Sigmoid colon (tissue), 7 donors: Measurements from ENCODE around the gene RLN3. TPM values are rescaled to one million over a fixed set of nuclear protein-coding genes. Genes with fewer than 3 reads are reported as not detected.
A peak's percentile ranks its signal among the peaks of the same experiment; 100 is the strongest.

Source experiments
- DNase-seq: peaks from one replicate; pipeline ENCODE4 v3.0.0-alpha.2; 2019
- H3K27ac ChIP-seq, 4 donors: fragments of 200-600 bp; sonication (generic); one replicate each; pipeline ENCODE4 v1.5.1; 2016 to 2019; ENCODE audit warnings: mild to moderate bottlenecking in 1 of 4
- H3K27me3 ChIP-seq, 3 donors: fragments of 200-600 bp; sonication (generic); one replicate each; pipeline ENCODE4 v1.5.1; 2019; ENCODE audit warnings: mild to moderate bottlenecking in 1 of 3
- H3K36me3 ChIP-seq, 4 donors: fragments of 200-600 bp; sonication (generic); one replicate each; pipeline ENCODE4 v1.5.1; 2016 to 2019
- H3K4me1 ChIP-seq, 4 donors: fragments of 200-600 bp; sonication (generic); one replicate each; pipeline ENCODE4 v1.5.1; 2017 to 2019
- H3K4me3 ChIP-seq, 4 donors: fragments of 200-600 bp; sonication (generic); one replicate each; pipeline ENCODE4 v1.5.1; 2017 to 2019; ENCODE audit warnings: mild to moderate bottlenecking in 2 of 4, moderate library complexity in 1 of 4
- H3K9me3 ChIP-seq, 4 donors: fragments of 200-600 bp in 3 of 4; sonication (generic) in 3 of 4; one replicate each; pipeline versions ENCODE4 v1.5.1 to v1.6.1; 2013 to 2019
- EP300 ChIP-seq, 4 donors: sonication (generic); formaldehyde crosslinking; IDR thresholded peaks; one replicate each; pipeline ENCODE4 v1.6.1; 2017; ENCODE audit warnings: antibody characterized with exemption in 4 of 4
- POLR2A ChIP-seq, 2 donors: fragments of 450-650 bp; IDR thresholded peaks; one replicate each; pipeline ENCODE4 v1.6.1; 2016; ENCODE audit warnings: antibody characterized with exemption in 2 of 2, mild to moderate bottlenecking in 2 of 2, moderate library complexity in 2 of 2
- POLR2AphosphoS5 ChIP-seq, 4 donors: sonication (generic); formaldehyde crosslinking; IDR thresholded peaks; one replicate each; pipeline ENCODE4 v1.6.1; 2017; ENCODE audit warnings: antibody characterized with exemption in 4 of 4
- WGBS, 2 donors: extraction: QIAGEN DNeasy Blood & Tissue Kit; methylation state at CpG; one replicate each; pipeline ENCODE4 v1.1.7; 2013; 5-methylcytosine and 5-hydroxymethylcytosine counted together
- intact Hi-C: fragments of 100-400 bp; cut with DNase I; formaldehyde crosslinking; loops from one replicate; pipeline ENCODE4 v1.15.1; 2023
- polyA plus RNA-seq, 3 donors: library from polyadenylated mRNA; stranded (reverse); fragments of 200-250 nt; gene quantifications; one replicate each; pipeline ENCODE4 v1.2.3, GENCODE V29; 2013
- total RNA-seq, 4 donors: library from RNA; depleted of rRNA; stranded (reverse); fragments of >200 nt; gene quantifications; one replicate each; pipeline ENCODE4 v1.1.0, GENCODE V29; 2016
- TF ChIP-seq, protein P1 (sequence below), 4 experiments: fragments of 450-650 bp in 3 of 4; fragments of 200-600 bp in 1 of 4; IDR thresholded peaks; one replicate each; pipeline ENCODE4 v1.5.1; 2016 to 2019; ENCODE audit warnings: antibody characterized with exemption in 4 of 4, mild to moderate bottlenecking in 3 of 4, moderate library complexity in 2 of 4
- donor health status: healthy with polysubstance abuse.
- donor health status: Bipolar disorder and iron deficiency.
- donor health status: healthy.

Gene RLN3
- total and polyA plus RNA-seq, 7 donors: 1.1 TPM; not detected in 6

DNA sequence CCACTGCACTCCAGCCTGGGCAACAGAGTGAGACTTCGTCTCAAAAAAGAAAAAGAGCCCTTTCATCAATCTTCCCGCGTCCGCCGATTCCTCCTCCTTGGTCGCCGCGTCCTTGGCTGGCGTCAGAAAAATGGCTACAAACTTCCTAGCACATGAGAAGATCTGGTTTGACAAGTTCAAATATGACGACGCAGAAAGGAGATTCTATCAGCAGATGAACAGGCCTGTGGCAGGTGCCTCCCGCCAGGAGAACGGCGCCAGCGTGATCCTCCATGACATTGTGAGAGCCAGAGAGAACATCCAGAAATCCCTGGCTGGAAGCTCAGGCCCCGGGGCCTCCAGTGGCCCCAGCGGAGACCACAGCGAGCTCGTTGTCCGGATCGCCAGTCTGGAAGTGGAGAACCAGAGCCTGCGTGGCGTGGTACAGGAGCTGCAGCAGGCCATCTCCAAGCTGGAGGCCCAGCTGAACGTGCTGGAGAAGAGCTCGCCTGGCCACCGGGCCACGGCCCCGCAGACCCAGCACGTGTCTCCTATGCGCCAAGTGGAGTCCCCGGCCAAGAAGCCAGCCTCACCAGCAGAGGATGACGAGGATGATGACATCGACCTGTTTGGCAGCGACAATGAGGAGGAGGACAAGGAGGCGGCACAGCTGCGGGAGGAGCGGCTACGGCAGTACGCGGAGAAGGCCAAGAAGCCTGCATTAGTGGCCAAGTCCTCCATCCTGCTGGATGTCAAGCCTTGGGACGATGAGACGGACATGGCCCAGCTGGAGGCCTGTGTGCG lies 42.5 kb downstream of the RLN3 start:
- intact Hi-C loops: no loop called here
- Histone ChIP-seq H3K27ac (no peak overlapping the region), H3K27me3 (no peaks in the 10 kb centered on the region), H3K36me3 (no peaks in the 10 kb centered on the region), H3K4me3 (no peak overlapping the region), H3K9me3 (no peaks in the 10 kb centered on the region), H3K4me1 (peaks cover 0 to 36% (median 34%) of the 10 kb centered on the region in 4 donors)
- DNase-seq: no peak
- TF ChIP-seq, protein P1, sequence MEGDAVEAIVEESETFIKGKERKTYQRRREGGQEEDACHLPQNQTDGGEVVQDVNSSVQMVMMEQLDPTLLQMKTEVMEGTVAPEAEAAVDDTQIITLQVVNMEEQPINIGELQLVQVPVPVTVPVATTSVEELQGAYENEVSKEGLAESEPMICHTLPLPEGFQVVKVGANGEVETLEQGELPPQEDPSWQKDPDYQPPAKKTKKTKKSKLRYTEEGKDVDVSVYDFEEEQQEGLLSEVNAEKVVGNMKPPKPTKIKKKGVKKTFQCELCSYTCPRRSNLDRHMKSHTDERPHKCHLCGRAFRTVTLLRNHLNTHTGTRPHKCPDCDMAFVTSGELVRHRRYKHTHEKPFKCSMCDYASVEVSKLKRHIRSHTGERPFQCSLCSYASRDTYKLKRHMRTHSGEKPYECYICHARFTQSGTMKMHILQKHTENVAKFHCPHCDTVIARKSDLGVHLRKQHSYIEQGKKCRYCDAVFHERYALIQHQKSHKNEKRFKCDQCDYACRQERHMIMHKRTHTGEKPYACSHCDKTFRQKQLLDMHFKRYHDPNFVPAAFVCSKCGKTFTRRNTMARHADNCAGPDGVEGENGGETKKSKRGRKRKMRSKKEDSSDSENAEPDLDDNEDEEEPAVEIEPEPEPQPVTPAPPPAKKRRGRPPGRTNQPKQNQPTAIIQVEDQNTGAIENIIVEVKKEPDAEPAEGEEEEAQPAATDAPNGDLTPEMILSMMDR (IDR thresholded peaks at IDR 0.05): no peak
- TF ChIP-seq POLR2AphosphoS5 (IDR thresholded peaks at IDR 0.05): no peak
- TF ChIP-seq POLR2A (IDR thresholded peaks at IDR 0.05): no peak
- TF ChIP-seq EP300 (IDR thresholded peaks at IDR 0.05): no peak
- WGBS, 2 donors: 96% methylated on average over 43 of the region's 43 CpGs

DNA sequence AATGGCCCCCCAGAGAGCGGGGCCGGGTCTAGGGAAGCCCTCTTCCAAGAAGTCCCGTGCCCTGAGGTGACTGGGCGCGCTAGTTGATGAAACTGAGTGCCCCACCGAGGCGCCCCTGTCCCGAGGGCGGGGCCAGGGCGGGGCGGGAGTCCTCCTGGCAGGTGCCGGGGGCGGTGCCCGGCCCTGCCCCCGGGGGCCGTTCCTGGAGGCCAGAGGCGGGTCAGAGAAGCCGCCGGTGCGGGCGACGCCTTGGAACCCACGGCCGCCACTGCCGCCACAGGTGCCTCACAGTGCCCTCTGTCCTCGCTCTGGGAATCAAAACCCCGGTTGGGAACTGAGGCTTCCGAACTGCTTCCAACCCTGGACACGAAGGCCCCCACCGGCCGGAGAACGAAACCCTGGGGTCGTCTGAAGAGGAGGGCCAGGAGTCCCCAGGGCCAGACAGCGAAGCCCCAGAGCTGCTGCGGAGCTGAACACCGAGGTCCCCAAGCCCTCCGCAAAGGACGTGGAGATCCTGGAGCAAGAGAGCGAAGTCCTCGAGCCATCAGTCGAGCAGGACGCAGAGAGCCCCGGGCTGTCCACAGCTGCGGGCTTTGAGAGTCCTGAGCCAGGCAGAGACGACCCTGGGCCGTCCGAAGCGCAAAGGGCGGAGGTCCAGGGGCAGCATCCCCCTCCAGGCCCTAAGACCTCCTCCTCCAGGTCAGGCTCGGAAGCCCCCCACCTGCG lies 44.8 kb downstream of the RLN3 start, which contains the start of gene MISP3:
Gene MISP3, plus strand, starts transcription at position 252 of the 726 bp plus-strand sequence. CDS start 524 bp downstream, outside the sequence.
- peak; percentile 75 for DNase-seq
- Histone ChIP-seq H3K4me3 (peak within 1 kb of the TSS; percentile 42 to 77 (median 62)), H3K27me3 (no peaks in the 10 kb centered on the region), H3K4me1 (peaks cover 0 to 41% (median 38%) of the 10 kb centered on the region in 4 donors), H3K36me3 (no peaks in the 10 kb centered on the region), H3K27ac (peak within 1 kb of the TSS; percentile 87 to 93 (median 91)), H3K9me3 (no peaks in the 10 kb centered on the region)
- TF ChIP-seq, protein P1 (IDR thresholded peaks at IDR 0.05): no peak
- peak in 1 of 2 donors; percentile 34 for TF ChIP-seq POLR2A (IDR thresholded peaks at IDR 0.05)
- 1% methylated on average over 51 of the region's 51 CpGs for WGBS, 2 donors
- intact Hi-C loops: loop anchor here (1.0 to 2.0 kb wide), 3 partner anchors 40 to 192 kb away; partner anchors contain the start of gene RFX1

DNA sequence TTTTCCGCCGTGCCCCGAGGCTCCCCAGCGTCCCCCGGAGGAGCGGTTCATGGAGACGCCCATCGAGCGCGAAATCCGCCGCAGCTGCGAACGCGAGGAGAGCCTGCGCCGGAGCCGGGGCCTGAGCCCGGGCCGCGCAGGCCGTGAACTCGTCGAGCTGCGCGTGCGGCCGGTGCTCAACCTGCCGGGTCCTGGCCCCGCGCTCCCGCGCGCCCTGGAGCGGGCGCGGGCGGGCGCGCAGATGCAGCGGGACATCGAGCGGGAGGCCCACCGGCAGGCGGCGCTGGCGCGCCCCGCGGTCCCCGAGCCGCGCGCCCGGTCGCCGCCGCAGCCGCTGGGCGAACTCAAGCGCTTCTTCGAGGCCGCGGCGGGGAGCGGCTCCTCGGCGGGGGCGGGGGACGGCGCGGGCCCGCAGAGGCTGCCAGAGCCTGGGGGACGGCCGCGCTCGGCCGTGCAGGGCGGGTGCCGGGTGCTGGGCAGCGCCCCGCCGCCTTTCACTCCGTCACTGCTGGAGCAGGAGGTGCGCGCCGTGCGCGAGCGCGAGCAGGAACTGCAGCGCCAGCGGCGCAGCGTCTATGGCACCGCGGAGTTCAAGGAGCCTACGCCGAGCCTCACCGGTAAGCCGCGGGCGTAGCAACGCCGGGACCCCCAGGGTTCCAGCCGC lies 45.4 kb downstream of the RLN3 start:
- H3K4me3 ChIP-seq: peak overlapping the region; percentile 42 to 77 (median 62)
- intact Hi-C loops: loop anchor here (1.0 to 2.0 kb wide), 3 partner anchors 39 to 193 kb away; partner anchors contain the start of gene RFX1
- 0 to 1% methylated on average over 106 of the region's 106 CpGs for WGBS, 2 donors
- peak overlapping the region; percentile 87 to 93 (median 91) for H3K27ac ChIP-seq
- H3K36me3 ChIP-seq: no peaks in the 10 kb centered on the region
- no peaks in the 10 kb centered on the region for H3K27me3 ChIP-seq
- peak; percentile 82 for DNase-seq
- no peak for TF ChIP-seq POLR2A (IDR thresholded peaks at IDR 0.05)
- peak; percentile 28 to 78 (median 54) for TF ChIP-seq POLR2AphosphoS5 (IDR thresholded peaks at IDR 0.05)
- TF ChIP-seq, protein P1 (IDR thresholded peaks at IDR 0.05): peak in 1 of 4 experiments; percentile 41
- no peaks in the 10 kb centered on the region for H3K9me3 ChIP-seq
- peaks cover 0 to 41% (median 38%) of the 10 kb centered on the region in 4 donors for H3K4me1 ChIP-seq

DNA sequence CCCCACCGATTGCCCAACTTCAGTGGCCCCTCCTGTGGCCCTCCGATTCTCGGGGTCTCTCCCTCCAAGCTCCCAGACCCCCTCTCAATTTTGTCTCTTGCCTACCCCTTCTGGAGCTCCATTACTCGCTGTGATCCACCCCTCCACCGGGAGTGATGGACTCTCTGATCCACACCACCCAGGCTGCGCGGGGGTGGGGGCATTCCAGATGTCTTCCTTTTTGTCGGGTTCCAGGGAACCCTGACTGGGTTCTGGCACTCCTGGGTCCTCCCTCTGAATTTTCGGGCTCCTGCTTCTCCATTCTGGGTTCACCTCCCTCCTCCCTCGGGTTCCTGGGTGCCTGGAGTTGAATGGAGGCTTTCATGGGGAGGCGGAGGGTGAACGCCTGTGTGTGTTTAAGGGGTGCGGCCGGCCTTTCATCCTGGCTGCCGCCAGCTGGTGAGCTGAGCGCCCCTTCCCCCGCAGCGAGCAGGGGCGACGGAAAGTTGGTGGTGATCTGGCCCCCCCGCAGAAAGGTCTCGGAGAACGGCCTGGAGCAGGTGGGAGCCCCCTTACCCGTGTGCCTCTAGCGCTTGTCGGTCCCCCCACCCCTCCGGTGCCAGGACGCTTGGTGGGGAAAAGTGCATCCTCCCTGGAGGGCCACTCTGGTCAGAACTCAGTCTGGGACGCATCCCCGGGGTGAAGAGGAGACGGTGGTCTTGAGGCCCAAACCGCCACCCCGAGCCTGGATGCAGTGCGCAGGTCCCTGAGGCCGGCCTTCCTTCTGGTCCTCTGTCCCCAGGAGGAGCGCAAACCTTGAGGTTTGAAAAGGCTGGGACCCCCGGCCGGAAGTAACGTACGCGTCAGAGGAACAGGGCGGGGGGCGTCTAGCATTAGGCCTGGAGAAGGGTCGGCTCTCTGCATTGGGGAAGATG lies 46.2 kb downstream of the RLN3 start:
- Histone ChIP-seq H3K36me3 (no peaks in the 10 kb centered on the region), H3K27me3 (no peaks in the 10 kb centered on the region), H3K4me3 (peak overlapping the region; percentile 42 to 77 (median 62)), H3K27ac (peak overlapping the region; percentile 87 to 93 (median 91)), H3K4me1 (peaks cover 0 to 41% (median 38%) of the 10 kb centered on the region in 4 donors), H3K9me3 (no peaks in the 10 kb centered on the region)
- TF ChIP-seq POLR2A (IDR thresholded peaks at IDR 0.05): no peak
- DNase-seq: peak; percentile 77
- WGBS, 2 donors: 1 to 2% methylated on average over 44 of the region's 44 CpGs
- intact Hi-C loops: loop anchor here (1.0 to 2.0 kb wide), 4 partner anchors 39 to 194 kb away; partner anchors contain the start of genes ASF1B and RFX1
